ENCODE results near the gene CD101.
A peak's percentile ranks its signal among the peaks of the same experiment; 100 is the strongest.
"Not testable (repeated sequence)": the region's sequence is repeated elsewhere in the genome, so short reads cannot be mapped to it uniquely, and the experiment has no call there.

The CD101 gene

DNA sequence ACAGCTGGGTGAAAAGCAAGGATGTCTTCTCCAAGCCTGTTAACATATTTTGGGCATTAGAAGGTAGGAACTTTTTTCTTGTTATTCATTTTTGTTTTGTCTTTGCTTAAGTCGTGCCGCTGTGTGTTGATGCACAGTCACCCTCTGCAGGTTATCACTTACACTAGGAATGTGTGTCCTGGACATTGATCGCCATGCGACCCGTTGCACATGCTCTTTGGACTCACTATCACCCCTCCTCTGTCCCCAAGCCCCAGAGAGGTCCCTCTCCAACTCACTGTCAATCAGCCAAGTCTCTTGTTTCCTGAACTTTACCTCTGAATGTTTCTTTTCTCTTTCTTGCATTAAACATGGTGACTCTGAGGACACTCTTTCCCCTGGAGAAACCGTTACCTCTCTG lies 40.0 kb upstream of the CD101 start:
- H3K4me3 ChIP-seq (ENCODE audit: low read length): no peak overlapping the region
- TF ChIP-seq, protein P1, sequence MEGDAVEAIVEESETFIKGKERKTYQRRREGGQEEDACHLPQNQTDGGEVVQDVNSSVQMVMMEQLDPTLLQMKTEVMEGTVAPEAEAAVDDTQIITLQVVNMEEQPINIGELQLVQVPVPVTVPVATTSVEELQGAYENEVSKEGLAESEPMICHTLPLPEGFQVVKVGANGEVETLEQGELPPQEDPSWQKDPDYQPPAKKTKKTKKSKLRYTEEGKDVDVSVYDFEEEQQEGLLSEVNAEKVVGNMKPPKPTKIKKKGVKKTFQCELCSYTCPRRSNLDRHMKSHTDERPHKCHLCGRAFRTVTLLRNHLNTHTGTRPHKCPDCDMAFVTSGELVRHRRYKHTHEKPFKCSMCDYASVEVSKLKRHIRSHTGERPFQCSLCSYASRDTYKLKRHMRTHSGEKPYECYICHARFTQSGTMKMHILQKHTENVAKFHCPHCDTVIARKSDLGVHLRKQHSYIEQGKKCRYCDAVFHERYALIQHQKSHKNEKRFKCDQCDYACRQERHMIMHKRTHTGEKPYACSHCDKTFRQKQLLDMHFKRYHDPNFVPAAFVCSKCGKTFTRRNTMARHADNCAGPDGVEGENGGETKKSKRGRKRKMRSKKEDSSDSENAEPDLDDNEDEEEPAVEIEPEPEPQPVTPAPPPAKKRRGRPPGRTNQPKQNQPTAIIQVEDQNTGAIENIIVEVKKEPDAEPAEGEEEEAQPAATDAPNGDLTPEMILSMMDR (conservative IDR thresholded peaks at IDR 0.05; ENCODE audit: low read length): no peak
- no peak for DNase-seq (ENCODE audit: low read depth)

- no peak for DNase-seq (ENCODE audit: low read depth)
- TF ChIP-seq, protein P1 (conservative IDR thresholded peaks at IDR 0.05; ENCODE audit: low read length): no peak
- no peak overlapping the region for H3K4me3 ChIP-seq (ENCODE audit: low read length)
Observed at GRCh38 chr1:116962987-116963639, 38.4 kb upstream of the CD101 start.

GRCh38 chr1:116966791-116967190 lies 34.8 kb upstream of the CD101 start:
- TF ChIP-seq, protein P1 (conservative IDR thresholded peaks at IDR 0.05; ENCODE audit: low read length): no peak
- peak; percentile 68 for DNase-seq (ENCODE audit: low read depth)
- no peak overlapping the region for H3K4me3 ChIP-seq (ENCODE audit: low read length)

- TF ChIP-seq, protein P1 (conservative IDR thresholded peaks at IDR 0.05; ENCODE audit: low read length): no peak
Observed at GRCh38 chr1:116968724-116969123, 32.8 kb upstream of the CD101 start.

DNA sequence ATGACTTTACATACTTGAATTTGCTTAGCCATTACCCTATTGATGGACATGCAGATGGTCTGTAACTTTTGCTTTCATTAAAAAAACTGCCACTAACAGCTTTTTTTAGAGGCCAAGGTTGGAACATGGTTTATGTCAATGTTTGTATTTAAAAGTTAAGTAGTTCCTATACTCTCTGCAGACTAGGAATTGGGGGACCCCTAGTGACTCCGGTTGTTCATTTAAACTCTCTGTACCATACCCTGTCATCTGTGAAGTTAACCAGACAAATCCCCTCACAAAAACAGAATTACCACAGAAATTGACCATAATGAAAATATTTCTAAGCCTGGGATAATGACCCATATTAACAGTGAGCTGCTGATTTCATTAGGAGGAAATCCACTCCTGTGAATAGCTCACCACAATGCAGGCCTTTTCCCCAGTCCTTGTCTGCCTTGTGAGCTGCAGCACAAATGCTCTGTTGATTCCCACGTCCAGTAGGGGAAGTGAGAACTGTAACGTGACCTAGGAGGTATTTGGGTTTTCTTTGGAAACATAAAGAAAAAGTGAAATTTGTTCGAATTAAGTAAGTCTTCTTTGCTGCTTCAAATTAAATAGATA lies 30.2 kb upstream of the CD101 start:
- DNase-seq (ENCODE audit: low read depth): no peak
- no peak overlapping the region for H3K4me3 ChIP-seq (ENCODE audit: low read length)
- TF ChIP-seq, protein P1 (conservative IDR thresholded peaks at IDR 0.05; ENCODE audit: low read length): no peak

More at GRCh38 chr1:116968724-116969123, 32.8 kb upstream of the CD101 start:
- no peak for DNase-seq (ENCODE audit: low read depth)
- H3K4me3 ChIP-seq (ENCODE audit: low read length): no peak overlapping the region

DNA sequence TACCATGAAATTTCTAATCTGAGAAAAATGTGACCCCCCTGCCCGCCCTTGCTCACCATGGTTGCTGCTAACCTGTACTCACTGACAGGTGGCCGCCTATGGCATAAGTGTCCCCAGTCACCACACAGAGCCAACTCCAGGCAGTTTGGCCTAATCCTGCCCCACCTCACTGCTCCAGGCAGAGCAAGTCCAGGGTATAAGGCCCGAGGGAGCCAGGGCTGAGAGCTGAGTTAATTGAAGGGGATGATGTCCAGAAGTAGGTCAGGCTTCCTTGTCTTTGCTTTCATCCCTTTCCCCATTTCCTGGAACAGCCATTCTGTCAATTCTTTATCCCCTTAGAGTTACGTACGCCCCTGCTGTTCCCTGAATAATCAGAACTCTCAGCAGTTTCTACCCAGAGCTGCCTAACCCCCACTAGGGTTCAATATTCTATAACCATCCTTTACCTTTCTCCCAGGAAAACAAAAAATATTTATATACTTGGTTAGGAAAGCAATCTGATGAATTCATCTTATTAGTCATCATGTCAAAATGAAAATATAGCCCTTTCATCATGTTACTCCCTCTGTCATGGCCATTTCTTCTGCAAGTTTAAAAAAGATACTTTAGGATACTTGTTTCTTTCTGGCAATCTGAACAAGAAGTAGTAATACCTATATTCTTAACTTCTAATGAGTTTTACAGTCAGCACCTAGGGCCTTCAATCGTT lies 29.4 kb upstream of the CD101 start:
- DNase-seq (ENCODE audit: low read depth): no peak
- TF ChIP-seq, protein P1 (conservative IDR thresholded peaks at IDR 0.05; ENCODE audit: low read length): no peak
- H3K4me3 ChIP-seq (ENCODE audit: low read length): no peak overlapping the region

DNA sequence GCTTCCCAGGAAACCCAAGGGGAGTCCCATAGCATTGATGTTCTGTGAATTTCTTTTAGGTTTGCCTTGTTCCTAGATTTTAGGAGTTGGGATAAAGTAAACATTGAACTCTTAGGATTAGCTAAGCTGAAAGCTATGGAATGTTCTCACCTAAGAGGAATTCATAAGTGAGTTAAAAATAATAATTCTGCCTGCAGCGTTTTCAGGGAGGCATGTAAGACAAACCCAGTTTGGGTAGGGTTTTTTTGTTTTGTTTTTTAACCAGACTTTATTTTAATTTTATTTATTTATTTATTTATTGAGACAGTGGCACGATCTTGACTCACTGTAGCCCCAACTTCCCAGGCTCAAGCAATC lies 28.9 kb upstream of the CD101 start:
- TF ChIP-seq, protein P1 (conservative IDR thresholded peaks at IDR 0.05; ENCODE audit: low read length): no peak
- H3K4me3 ChIP-seq (ENCODE audit: low read length): no peak overlapping the region
- DNase-seq (ENCODE audit: low read depth): no peak

DNA sequence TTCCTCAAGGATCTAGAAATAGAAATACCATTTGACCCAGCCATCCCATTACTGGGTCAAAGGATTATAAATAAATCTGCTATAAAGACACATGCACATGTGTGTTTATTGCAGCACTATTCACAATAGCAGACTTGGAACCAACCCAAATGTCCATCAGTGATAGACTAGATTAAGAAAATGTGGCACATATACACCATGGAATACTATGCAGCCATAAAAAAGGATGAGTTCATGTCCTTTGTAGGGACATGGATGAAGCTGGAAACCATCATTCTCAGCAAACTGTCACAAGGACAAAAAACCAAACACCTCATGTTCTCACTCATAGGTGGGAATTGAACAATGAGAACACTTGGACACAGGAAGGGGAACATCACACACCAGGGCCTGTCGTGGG lies 21.3 kb upstream of the CD101 start:
- not testable (repeated sequence) for DNase-seq (ENCODE audit: low read depth); H3K4me3 ChIP-seq (ENCODE audit: low read length)

All from AG10803 (cell line).